H1 (cell line): ENCODE results near the gene ABLIM1. TPM values are rescaled to one million over a fixed set of nuclear protein-coding genes. Genes with fewer than 3 reads are reported as not detected.

ENCODE experiments used
- CTCF ChIA-PET: fragments of 300-600 bp; sonication (Branson Sonifier 250); formaldehyde crosslinking; loops from one replicate; lab custom pipeline; 2021; ENCODE audit not compliant: partially characterized antibody; lab: Charles Lee
- POLR2A ChIA-PET: fragments of 300-600 bp; sonication (Branson Sonifier 250); formaldehyde crosslinking; loops from one replicate; lab custom pipeline; 2021; ENCODE audit warnings: inconsistent platforms; ENCODE audit not compliant: partially characterized antibody; lab: Charles Lee
- DNase-seq, 2 experiments: peaks; one replicate each; pipeline versions ENCODE4 v3.0.0 to v3.0.0-alpha.2; 2010 to 2022; ENCODE audit warnings: low spot score in 2 of 2, low read depth in 1 of 2, mixed read lengths in 1 of 2
- FAIRE-seq: peaks from 2 replicates; lab custom pipeline; 2011; peaks lifted over from hg19 to GRCh38; lab: Jason Lieb, UNC
- H2AFZ ChIP-seq: 2 replicates; pipeline ENCODE4 v1.8.1; 2012; ENCODE audit warnings: low read length, inconsistent platforms
- H2AK5ac ChIP-seq: 2 replicates; pipeline ENCODE4 v1.6.1; 2013; ENCODE audit warnings: low read depth, low read length
- H2BK120ac ChIP-seq: replicated peaks from 2 replicates; pipeline ENCODE3; 2013; ENCODE audit warnings: low read depth, low read length, inconsistent platforms
- H2BK12ac ChIP-seq: 2 replicates; pipeline ENCODE4 v1.6.1; 2013; ENCODE audit warnings: low read depth, low read length
- H2BK15ac ChIP-seq: 2 replicates; pipeline ENCODE4 v1.6.1; 2013; ENCODE audit warnings: low read length
- H2BK20ac ChIP-seq: 2 replicates; pipeline ENCODE4 v1.6.1; 2013; ENCODE audit warnings: low read length
- H2BK5ac ChIP-seq: 2 replicates; pipeline ENCODE4 v1.6.1; 2013; ENCODE audit warnings: low read depth, low read length
- H3K14ac ChIP-seq: 2 replicates; pipeline ENCODE4 v1.6.1; 2013; ENCODE audit warnings: inconsistent platforms; ENCODE audit not compliant: insufficient read length
- H3K18ac ChIP-seq: 2 replicates; pipeline ENCODE4 v1.6.1; 2013; ENCODE audit warnings: low read length; ENCODE audit errors: extremely low read depth
- H3K23ac ChIP-seq: 2 replicates; pipeline ENCODE4 v1.6.1; 2013; ENCODE audit warnings: inconsistent platforms; ENCODE audit not compliant: insufficient read length
- H3K23me2 ChIP-seq: 2 replicates; pipeline ENCODE4 v1.6.1; 2013; ENCODE audit warnings: low read depth, low read length
- H3K27ac ChIP-seq: 2 replicates; pipeline ENCODE4 v1.6.1; 2011; ENCODE audit warnings: low read depth, low read length, inconsistent platforms
- H3K27me3 ChIP-seq, 4 experiments: replicated peaks in 1 of 4; 1 replicate in 1 of 4; 2 replicates in 3 of 4; pipeline versions ENCODE4 v1.6.1 to v1.8.1; 2011 to 2013; ENCODE audit warnings: low read length in 3 of 4, mild to moderate bottlenecking in 3 of 4, inconsistent platforms in 2 of 4, mixed read lengths in 2 of 4, moderate library complexity in 1 of 4; ENCODE audit not compliant: control insufficient read depth in 3 of 4, insufficient read depth in 3 of 4; ENCODE audit errors: extremely low read depth in 1 of 4
- H3K36me3 ChIP-seq, 4 experiments: 2 replicates each; pipeline versions ENCODE4 v1.6.1 to v1.8.1; 2011 to 2013; ENCODE audit warnings: mild to moderate bottlenecking in 4 of 4, low read length in 3 of 4, moderate library complexity in 2 of 4, control low read depth in 1 of 4, inconsistent platforms in 1 of 4; ENCODE audit not compliant: insufficient read depth in 4 of 4, control insufficient read depth in 2 of 4
- H3K4ac ChIP-seq: replicated peaks from 2 replicates; pipeline ENCODE3; 2013; ENCODE audit warnings: low read length, low read depth, mixed read lengths, inconsistent platforms; ENCODE audit not compliant: insufficient read length
- H3K4me1 ChIP-seq, 4 experiments: replicated peaks in 1 of 4; 1 replicate in 1 of 4; 2 replicates in 3 of 4; pipeline versions ENCODE4 v1.6.1 to v1.8.1; 2011 to 2013; ENCODE audit warnings: low read length in 3 of 4, inconsistent platforms in 2 of 4, mixed read lengths in 1 of 4; ENCODE audit not compliant: insufficient read depth in 4 of 4, control insufficient read depth in 3 of 4
- H3K4me2 ChIP-seq, 2 experiments: 2 replicates each; pipeline versions ENCODE4 v1.6.1 to v1.8.1; 2011 to 2013; ENCODE audit warnings: low read depth in 2 of 2, low read length in 2 of 2, control low read depth in 1 of 2, inconsistent platforms in 1 of 2, mild to moderate bottlenecking in 1 of 2; ENCODE audit not compliant: insufficient read depth in 1 of 2
- H3K4me3 ChIP-seq, 4 experiments: fragments of 200-600, 300-600 bp in 1 of 4; sonication (generic), shearing (Covaris generic), sonication (Bioruptor Twin) in 1 of 4; 2 replicates each; pipeline versions ENCODE4 v1.5.1 to v1.8.1; 2011 to 2016; ENCODE audit warnings: low read length in 4 of 4, low read depth in 3 of 4, control low read depth in 2 of 4, inconsistent platforms in 2 of 4, mild to moderate bottlenecking in 2 of 4, mixed read lengths in 1 of 4, moderate library complexity in 1 of 4; ENCODE audit not compliant: insufficient read depth in 2 of 4; ENCODE audit errors: extremely low read depth in 1 of 4
- H3K56ac ChIP-seq: replicated peaks from 2 replicates; pipeline ENCODE3; 2013; ENCODE audit warnings: low read depth, mild to moderate bottlenecking, mixed read lengths, low read length, inconsistent platforms; ENCODE audit not compliant: insufficient read length
- H3K79me1 ChIP-seq: 2 replicates; pipeline ENCODE4 v1.6.1; 2013; ENCODE audit warnings: low read depth, low read length, control low read depth
- H3K79me2 ChIP-seq, 2 experiments: 2 replicates each; pipeline versions ENCODE4 v1.6.1 to v1.8.1; 2012 to 2013; ENCODE audit warnings: low read length in 2 of 2, mild to moderate bottlenecking in 2 of 2, inconsistent platforms in 1 of 2; ENCODE audit not compliant: insufficient read depth in 2 of 2, control insufficient read depth in 1 of 2
- H3K9ac ChIP-seq, 4 experiments: replicated peaks in 1 of 4; 1 replicate in 1 of 4; 2 replicates in 3 of 4; pipeline versions ENCODE4 v1.6.1 to v1.8.1; 2011 to 2013; ENCODE audit warnings: low read depth in 3 of 4, low read length in 3 of 4, control low read depth in 2 of 4, mild to moderate bottlenecking in 2 of 4, moderate library complexity in 2 of 4, inconsistent platforms in 1 of 4; ENCODE audit errors: extremely low read depth in 1 of 4
- H3K9me3 ChIP-seq, 2 experiments: 2 replicates each; pipeline versions ENCODE4 v1.6.1 to v1.8.1; 2012 to 2013; ENCODE audit warnings: mild to moderate bottlenecking in 2 of 2, moderate library complexity in 2 of 2, control low read depth in 1 of 2, inconsistent platforms in 1 of 2, low read depth in 1 of 2, low read length in 1 of 2, mixed read lengths in 1 of 2; ENCODE audit not compliant: insufficient read depth in 2 of 2
- H4K20me1 ChIP-seq, 2 experiments: replicated peaks in 1 of 2; 2 replicates each; pipeline versions ENCODE3 to v1.8.1; 2011 to 2013; ENCODE audit warnings: inconsistent platforms in 2 of 2, low read length in 2 of 2, mild to moderate bottlenecking in 1 of 2; ENCODE audit not compliant: insufficient read depth in 2 of 2, control insufficient read depth in 1 of 2
- H4K5ac ChIP-seq: 2 replicates; pipeline ENCODE4 v1.6.1; 2013; ENCODE audit warnings: low read length, low read depth, mixed read lengths, inconsistent platforms; ENCODE audit not compliant: insufficient read length
- H4K8ac ChIP-seq: 2 replicates; pipeline ENCODE4 v1.8.0; 2013; ENCODE audit warnings: mild to moderate bottlenecking, moderate library complexity, low read length, inconsistent platforms; ENCODE audit not compliant: insufficient read depth; ENCODE audit errors: extremely low read depth
- H4K91ac ChIP-seq: replicated peaks from 2 replicates; pipeline ENCODE3; 2013; ENCODE audit warnings: low read length, mixed read lengths, inconsistent platforms; ENCODE audit not compliant: insufficient read length
- ASH2L ChIP-seq: fragments of 200-600, 300-600 bp; sonication (generic); IDR thresholded peaks from one replicate; pipeline ENCODE4 v1.7.1; 2017; ENCODE audit warnings: low read length
- CEBPB ChIP-seq: IDR thresholded peaks from 2 replicates; pipeline ENCODE4 v1.6.1; 2012; ENCODE audit warnings: low read depth, low read length
- CREB1 ChIP-seq: IDR thresholded peaks from 2 replicates; pipeline ENCODE4 v1.6.1; 2012; ENCODE audit warnings: inconsistent platforms
- CTBP2 ChIP-seq: IDR thresholded peaks from 2 replicates; pipeline ENCODE4 v1.7.0; 2011; ENCODE audit warnings: borderline replicate concordance, mild to moderate bottlenecking, moderate library complexity, mixed read lengths, low read length; ENCODE audit not compliant: insufficient read depth, insufficient read length
- EGR1 ChIP-seq: IDR thresholded peaks from 2 replicates; pipeline ENCODE4 v1.6.1; 2011; ENCODE audit warnings: low read depth, low read length, borderline replicate concordance
- FOSL1 ChIP-seq: IDR thresholded peaks from 2 replicates; pipeline ENCODE4 v1.6.1; 2011; ENCODE audit warnings: mild to moderate bottlenecking, low read depth, low read length, moderate library complexity; ENCODE audit not compliant: insufficient read depth
- JUND ChIP-seq: IDR thresholded peaks from 2 replicates; pipeline ENCODE4 v1.6.1; 2011; ENCODE audit warnings: mild to moderate bottlenecking, improper control_type of control experiment, low read length
- MAFK ChIP-seq: IDR thresholded peaks from 2 replicates; pipeline ENCODE4 v1.6.1; 2012; ENCODE audit warnings: low read depth, mild to moderate bottlenecking, improper control_type of control experiment, low read length
- MAX ChIP-seq: IDR thresholded peaks from 2 replicates; pipeline ENCODE4 v1.6.1; 2012; ENCODE audit warnings: inconsistent platforms
- NRF1 ChIP-seq: IDR thresholded peaks from 2 replicates; pipeline ENCODE4 v1.6.1; 2011; ENCODE audit warnings: mild to moderate bottlenecking, low read depth, low read length, improper control_type of control experiment
- POLR2AphosphoS5 ChIP-seq: IDR thresholded peaks from 2 replicates; pipeline ENCODE4 v1.6.1; 2011; ENCODE audit warnings: low read depth, low read length
- SP4 ChIP-seq: IDR thresholded peaks from 2 replicates; pipeline ENCODE4 v1.6.1; 2012; ENCODE audit warnings: low read length, inconsistent platforms
- SRF ChIP-seq: IDR thresholded peaks from 2 replicates; pipeline ENCODE4 v1.6.1; 2011; ENCODE audit warnings: mild to moderate bottlenecking, low read depth, low read length, moderate library complexity
- TAF7 ChIP-seq: optimal IDR thresholded peaks from 2 replicates; pipeline ENCODE3; 2011; ENCODE audit warnings: low read depth, mild to moderate bottlenecking, inconsistent platforms, low read length, moderate library complexity, borderline replicate concordance
- WGBS, 2 experiments: shearing (Covaris generic) in 1 of 2; methylation state at CpG; one replicate each; pipeline versions ENCODE4 v1.1.6 to v1.1.7; 2013 to 2015; ENCODE audit warnings: low lambda C conversion rate in 2 of 2, mixed read lengths in 2 of 2, inconsistent platforms in 1 of 2, low coverage in 1 of 2, missing lambda C conversion rate in 1 of 2; ENCODE audit not compliant: insufficient replicate concordance in 2 of 2, insufficient coverage in 1 of 2, insufficient read length in 1 of 2; ENCODE audit errors: extremely low coverage in 1 of 2, missing lambda C conversion rate in 1 of 2; 5-methylcytosine and 5-hydroxymethylcytosine counted together
- polyA plus RNA-seq, 7 experiments: library from polyadenylated mRNA; depleted of rRNA in 3 of 7; stranded (reverse) in 5 of 7; unstranded in 2 of 7; fragments of >200 nt in 5 of 7; fragments of 200-250 nt in 2 of 7; gene quantifications; 1 replicate in 5 of 7; 2 replicates in 1 of 7; 4 replicates in 1 of 7; pipeline versions ENCODE4 v1.2.1 to v1.2.3, GENCODE V29; 2011 to 2013; ENCODE audit warnings: missing spikeins in 2 of 7, mixed read lengths in 2 of 7
- total RNA-seq: library from RNA; stranded (reverse); fragmentation: NEBNext Ultra II Directional; extraction: Animal tissue kit (Norgen Biotek cat#: 25700); gene quantifications from 2 replicates; pipeline ENCODE4 v1.2.1, GENCODE V29; 2021

ABLIM1 gene
- total and polyA plus RNA-seq, 2 of the 8 experiments (the other 6 are each of a cell fraction or from before 2014, with no cell fraction given) = 51.2 to 51.7 TPM

GRCh38 chr10:114544045-114544659 is 113.9 kb downstream of the ABLIM1 start:
- Histone ChIP-seq H3K4ac (no peak overlapping the region), H2BK5ac (no peak overlapping the region), H3K23ac (no peak overlapping the region), H3K27me3 (peaks cover 0 to 6% (median 0%) of the 10 kb centered on the region in 4 experiments; a peak in 1 of 7 replicates), H3K23me2 (no peaks in the 10 kb centered on the region), H2BK15ac (no peak overlapping the region), H2AK5ac (no peak overlapping the region), H3K79me2 (no peaks in the 10 kb centered on the region), H4K5ac (no peak overlapping the region), H2BK20ac (no peak overlapping the region), H3K4me2 (no peak overlapping the region), H3K4me3 (no peak overlapping the region), H4K20me1 (no peaks in the 10 kb centered on the region), H3K79me1 (no peaks in the 10 kb centered on the region), H3K4me1 (peaks cover 0 to 6% (median 0%) of the 10 kb centered on the region in 4 experiments; a peak in 3 of 7 replicates), H4K91ac (no peak overlapping the region), H3K56ac (no peak overlapping the region), H2BK120ac (no peak overlapping the region), H4K8ac (no peak overlapping the region), H2BK12ac (no peak overlapping the region), H2AFZ (no peak overlapping the region), H3K14ac (no peak overlapping the region), H3K27ac (no peak overlapping the region), H3K9me3 (no peaks in the 10 kb centered on the region), H3K9ac (no peak overlapping the region), H3K36me3 (no peaks in the 10 kb centered on the region), H3K18ac (no peak overlapping the region)
- FAIRE-seq = no peak
- no peak for DNase-seq
- 85% methylated on average over 9 of the region's 9 CpGs; no CpG with 5 or more reads in 1 of the 2 experiments for WGBS, 2 experiments
- POLR2A ChIA-PET = no interaction called here
- CTCF ChIA-PET = interaction anchor here (0.8 to 11.6 kb wide), 4 partner anchors 17 to 159 kb away, joined by 3 to 186 read pairs (median 51); no protein-coding TSS in a partner anchor
- TF ChIP-seq MAFK = no peak
- no peak for TF ChIP-seq EGR1
- TF ChIP-seq FOSL1 = no peak
- no peak for TF ChIP-seq MAX
- no peak for TF ChIP-seq ASH2L
- no peak for TF ChIP-seq NRF1
- TF ChIP-seq CREB1 = no peak
- TF ChIP-seq JUND = no peak
- no peak for TF ChIP-seq SRF
- no peak for TF ChIP-seq CTBP2
- TF ChIP-seq CEBPB = no peak
- TF ChIP-seq POLR2AphosphoS5 = no peak
- TF ChIP-seq TAF7 = no peak
- TF ChIP-seq SP4 = no peak
